Osteoblast (primary cell): ENCODE measurements around the gene ARHGAP27. TPM values are rescaled to one million over a fixed set of nuclear protein-coding genes. Genes with fewer than 3 reads are reported as not detected.
A peak's percentile ranks its signal among the peaks of the same experiment; 100 is the strongest.

Source experiments
- DNase-seq: peaks from one replicate; pipeline ENCODE4 v3.0.0; 2011; ENCODE audit warnings: low spot score, mixed read lengths; ENCODE audit not compliant: insufficient read length; ENCODE audit errors: missing footprints
- H2AFZ ChIP-seq: 2 replicates; pipeline ENCODE4 v1.6.0; 2011; ENCODE audit warnings: mild to moderate bottlenecking, low read length
- H3K27ac ChIP-seq: 2 replicates; pipeline ENCODE4 v1.5.1; 2011; ENCODE audit warnings: mild to moderate bottlenecking, low read depth, low read length, moderate library complexity
- H3K27me3 ChIP-seq: 2 replicates; pipeline ENCODE4 v1.6.0; 2012; ENCODE audit warnings: mild to moderate bottlenecking, control low read depth, inconsistent platforms, low read length, moderate library complexity; ENCODE audit not compliant: insufficient read depth
- H3K36me3 ChIP-seq: 2 replicates; pipeline ENCODE4 v1.5.1; 2011; ENCODE audit warnings: mild to moderate bottlenecking, low read length, control low read depth, moderate library complexity; ENCODE audit not compliant: insufficient read depth
- H3K4me1 ChIP-seq: 2 replicates; pipeline ENCODE4 v1.5.1; 2011; ENCODE audit warnings: mild to moderate bottlenecking, low read length, control low read depth, moderate library complexity; ENCODE audit not compliant: insufficient read depth
- H3K4me2 ChIP-seq: 2 replicates; pipeline ENCODE4 v1.6.0; 2011; ENCODE audit warnings: mild to moderate bottlenecking, low read length; ENCODE audit not compliant: insufficient read depth
- H3K4me3 ChIP-seq: fragments of 200-600 bp; sonication (generic); 3 replicates; pipeline ENCODE4 v1.5.1; 2012; ENCODE audit warnings: mild to moderate bottlenecking, low read length, inconsistent platforms; ENCODE audit not compliant: insufficient read depth
- H3K79me2 ChIP-seq: 2 replicates; pipeline ENCODE4 v1.6.0; 2012; ENCODE audit warnings: mild to moderate bottlenecking, low read length, control low read depth, inconsistent platforms; ENCODE audit not compliant: insufficient read depth
- H3K9me3 ChIP-seq: 2 replicates; pipeline ENCODE4 v1.5.1; 2011; ENCODE audit warnings: low read depth, low read length, control low read depth
- H4K20me1 ChIP-seq: 2 replicates; pipeline ENCODE4 v1.6.0; 2012; ENCODE audit warnings: mild to moderate bottlenecking, low read length, control low read depth; ENCODE audit not compliant: insufficient read depth
- CTCF ChIP-seq: IDR thresholded peaks from 2 replicates; pipeline ENCODE4 v1.5.1; 2011; ENCODE audit warnings: mild to moderate bottlenecking, low read depth, low read length, moderate library complexity; ENCODE audit errors: extremely low read depth
- total RNA-seq: library from RNA; depleted of rRNA; stranded (reverse); fragments of >200 nt; gene quantifications from 2 replicates; pipeline ENCODE4 v1.2.3, GENCODE V29; 2012

Gene ARHGAP27
- total RNA-seq, 1 donor = 2.9 TPM

- Histone ChIP-seq H3K4me1 (peaks cover 6% of the 10 kb centered on the region), H3K9me3 (no peaks in the 10 kb centered on the region), H2AFZ (no peak overlapping the region), H4K20me1 (no peaks in the 10 kb centered on the region), H3K36me3 (no peaks in the 10 kb centered on the region), H3K4me3 (no peak overlapping the region), H3K27ac (no peak overlapping the region), H3K79me2 (no peaks in the 10 kb centered on the region), H3K4me2 (no peak overlapping the region), H3K27me3 (no peaks in the 10 kb centered on the region)
- DNase-seq = no peak
- no peak for TF ChIP-seq CTCF
Observed at GRCh38 chr17:45363498-45363897, 69.2 kb downstream of the ARHGAP27 start.

GRCh38 chr17:45361976-45362375, 70.7 kb downstream of the ARHGAP27 start:
- Histone ChIP-seq H3K27ac (no peak overlapping the region), H4K20me1 (no peaks in the 10 kb centered on the region), H2AFZ (no peak overlapping the region), H3K36me3 (no peaks in the 10 kb centered on the region), H3K4me2 (no peak overlapping the region), H3K4me1 (peaks cover 6% of the 10 kb centered on the region), H3K4me3 (no peak overlapping the region), H3K79me2 (no peaks in the 10 kb centered on the region), H3K27me3 (no peaks in the 10 kb centered on the region), H3K9me3 (no peaks in the 10 kb centered on the region)
- no peak for TF ChIP-seq CTCF
- DNase-seq = peak; percentile 14

- Histone ChIP-seq H3K4me2 (no peak overlapping the region), H3K4me3 (no peak overlapping the region), H3K4me1 (peaks cover 6% of the 10 kb centered on the region), H3K27me3 (no peaks in the 10 kb centered on the region), H3K27ac (no peak overlapping the region), H2AFZ (no peak overlapping the region), H3K79me2 (no peaks in the 10 kb centered on the region), H4K20me1 (no peaks in the 10 kb centered on the region), H3K9me3 (no peaks in the 10 kb centered on the region), H3K36me3 (no peaks in the 10 kb centered on the region)
- TF ChIP-seq CTCF = no peak
- DNase-seq = no peak
Observed at GRCh38 chr17:45361451-45361850, 71.2 kb downstream of the ARHGAP27 start.

GRCh38 chr17:45357364-45357997, 75.2 kb downstream of the ARHGAP27 start:
- Histone ChIP-seq H3K4me3 (no peak overlapping the region), H3K4me1 (no peaks in the 10 kb centered on the region), H3K27me3 (no peaks in the 10 kb centered on the region), H3K36me3 (no peaks in the 10 kb centered on the region), H2AFZ (no peak overlapping the region), H3K4me2 (no peak overlapping the region), H3K9me3 (no peaks in the 10 kb centered on the region), H4K20me1 (no peaks in the 10 kb centered on the region), H3K27ac (no peak overlapping the region), H3K79me2 (no peaks in the 10 kb centered on the region)
- peak; percentile 19 for DNase-seq
- TF ChIP-seq CTCF = no peak
